ENCODE results near the gene SLC49A4. TPM values are rescaled to one million over a fixed set of nuclear protein-coding genes. Genes with fewer than 3 reads are reported as not detected.

SLC49A4 gene
- total and polyA plus RNA-seq, 2 of the 8 experiments (the other 6 are each of a cell fraction or from before 2014, with no cell fraction given): 9.5 to 10.2 TPM

DNA sequence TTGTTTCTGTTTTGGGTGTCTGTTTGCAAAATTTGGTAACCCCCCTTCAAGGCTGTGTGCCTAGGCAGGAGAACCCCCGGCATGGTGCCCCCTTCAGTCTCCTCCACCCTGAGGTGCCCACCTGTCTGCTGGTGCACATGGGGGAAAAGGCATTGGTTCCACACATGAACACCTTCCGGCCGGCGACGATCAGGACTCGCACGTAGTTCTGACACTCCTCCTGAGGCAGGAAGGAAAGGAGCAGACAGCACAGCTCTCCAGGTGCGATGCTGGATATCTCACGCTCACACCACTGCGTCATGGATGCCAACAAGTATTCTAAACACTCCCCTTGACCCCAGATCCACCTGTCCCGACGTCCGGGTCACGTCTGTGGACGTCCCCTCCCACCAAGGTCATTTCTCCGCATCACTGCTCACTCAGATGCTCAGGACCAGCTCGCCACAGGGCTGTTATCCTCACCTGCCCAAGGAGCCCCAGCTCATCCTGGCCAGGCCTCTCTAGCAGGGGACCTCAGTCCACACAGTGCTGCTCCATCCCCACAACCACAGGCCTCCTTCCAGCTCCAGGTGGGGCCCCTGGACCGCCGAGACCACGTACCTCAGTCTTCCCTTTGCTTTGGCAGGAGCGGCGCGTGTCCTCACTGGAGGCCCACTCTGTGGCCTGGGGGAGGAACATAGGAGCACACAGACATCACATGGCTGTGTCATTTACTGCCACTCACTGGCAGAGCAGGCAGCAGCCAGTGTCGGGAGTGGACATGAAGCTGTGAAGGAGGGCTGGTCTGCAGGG, 133.7 kb downstream of the SLC49A4 start:
- no peaks in the 10 kb centered on the region for H3K23me2 ChIP-seq (ENCODE audit: low read depth, low read length)
- no peak overlapping the region for H3K27ac ChIP-seq (ENCODE audit: low read depth, low read length)
- no peak overlapping the region for H2AFZ ChIP-seq (ENCODE audit: low read length)
- no peaks in the 10 kb centered on the region for H3K79me2 ChIP-seq (ENCODE audit: control insufficient read depth in 1 of 2, insufficient read depth in 2 of 2, low read length in 2 of 2)
- H3K79me1 ChIP-seq (ENCODE audit: low read depth, low read length): no peaks in the 10 kb centered on the region; the same call in 1 of the 2 replicates
- H4K8ac ChIP-seq (ENCODE audit: extremely low read depth, insufficient read depth, low read length): no peak overlapping the region
- ChIA-PET CTCF (ENCODE audit: partially characterized antibody) (interaction anchor here (0.7 to 1.5 kb wide), 7 partner anchors 9 to 103 kb away, joined by 3 to 8 read pairs (median 4); no protein-coding TSS in a partner anchor), POLR2A (ENCODE audit: partially characterized antibody) (no interaction called here)
- no peak overlapping the region for H2BK12ac ChIP-seq (ENCODE audit: low read depth, low read length)
- no peak overlapping the region for H2BK15ac ChIP-seq (ENCODE audit: low read length)
- no peaks in the 10 kb centered on the region for H3K9me3 ChIP-seq (ENCODE audit: insufficient read depth in 2 of 2, low read depth in 1 of 2, low read length in 1 of 2)
- no peak for FAIRE-seq
- no peak overlapping the region for H3K4ac ChIP-seq (replicated peaks; ENCODE audit: insufficient read length, low read depth, low read length)
- H3K23ac ChIP-seq (ENCODE audit: insufficient read length): no peak overlapping the region
- H3K18ac ChIP-seq (ENCODE audit: extremely low read depth, low read length): no peak overlapping the region; the same call in 1 of the 2 replicates
- H2AK5ac ChIP-seq (ENCODE audit: low read depth, low read length): no peak overlapping the region
- H4K91ac ChIP-seq (replicated peaks; ENCODE audit: insufficient read length, low read length): no peak overlapping the region
- H2BK5ac ChIP-seq (ENCODE audit: low read depth, low read length): no peak overlapping the region
- H3K4me2 ChIP-seq (ENCODE audit: insufficient read depth in 1 of 2, low read depth in 2 of 2, low read length in 2 of 2): no peak overlapping the region
- no peaks in the 10 kb centered on the region for H3K27me3 ChIP-seq (replicated peaks in 1 of 4; ENCODE audit: control insufficient read depth in 3 of 4, extremely low read depth in 1 of 4, insufficient read depth in 3 of 4, low read length in 3 of 4)
- no peak for DNase-seq (ENCODE audit: low read depth in 1 of 2, low spot score in 2 of 2)
- H2BK20ac ChIP-seq (ENCODE audit: low read length): no peak overlapping the region
- 91% methylated on average over 18 of the region's 24 CpGs; no CpG with 5 or more reads in 1 of the 2 experiments for WGBS, 2 experiments (ENCODE audit: extremely low coverage in 1 of 2, insufficient coverage in 1 of 2, insufficient read length in 1 of 2, insufficient replicate concordance in 2 of 2, low coverage in 1 of 2, low lambda C conversion rate in 2 of 2, missing lambda C conversion rate in 1 of 2)
- H3K14ac ChIP-seq (ENCODE audit: insufficient read length): no peak overlapping the region
- no peaks in the 10 kb centered on the region for H3K36me3 ChIP-seq (ENCODE audit: control insufficient read depth in 2 of 4, insufficient read depth in 4 of 4, low read length in 3 of 4)
- no peak overlapping the region for H3K56ac ChIP-seq (replicated peaks; ENCODE audit: insufficient read length, low read depth, low read length)
- no peak overlapping the region for H4K5ac ChIP-seq (ENCODE audit: insufficient read length, low read depth, low read length)
- H3K4me3 ChIP-seq (ENCODE audit: extremely low read depth in 1 of 4, insufficient read depth in 2 of 4, low read depth in 3 of 4, low read length in 4 of 4): no peak overlapping the region
- H4K20me1 ChIP-seq (replicated peaks in 1 of 2; ENCODE audit: control insufficient read depth in 1 of 2, insufficient read depth in 2 of 2, low read length in 2 of 2): no peaks in the 10 kb centered on the region
- no peak overlapping the region for H2BK120ac ChIP-seq (replicated peaks; ENCODE audit: low read depth, low read length)
- H3K4me1 ChIP-seq (replicated peaks in 1 of 4; ENCODE audit: control insufficient read depth in 3 of 4, insufficient read depth in 4 of 4, low read length in 3 of 4): no peaks in the 10 kb centered on the region
- H3K9ac ChIP-seq (replicated peaks in 1 of 4; ENCODE audit: extremely low read depth in 1 of 4, low read depth in 3 of 4, low read length in 3 of 4): no peak overlapping the region
- TF ChIP-seq NRF1 (IDR thresholded peaks at IDR 0.05; ENCODE audit: low read depth, low read length) (no peak), EP300 (IDR thresholded peaks at IDR 0.05; ENCODE audit: borderline replicate concordance in 1 of 2, low read depth in 2 of 2, low read length in 2 of 2) (no peak), HDAC2 (IDR thresholded peaks at IDR 0.05; ENCODE audit: borderline replicate concordance in 1 of 2, low read depth in 2 of 2, low read length in 2 of 2) (no peak), JUND (IDR thresholded peaks at IDR 0.05; ENCODE audit: low read length) (no peak), EZH2 (IDR thresholded peaks at IDR 0.05; ENCODE audit: low read depth, low read length, severe bottlenecking) (no peak), RAD21 (IDR thresholded peaks at IDR 0.05 in 1 of 2, conservative IDR thresholded peaks at IDR 0.05 in 1 of 2; ENCODE audit: low read depth in 2 of 2, low read length in 2 of 2) (no peak), BRCA1 (IDR thresholded peaks at IDR 0.05; ENCODE audit: low read depth, low read length) (no peak), JUN (IDR thresholded peaks at IDR 0.05; ENCODE audit: low read depth, low read length) (no peak), SP2 (IDR thresholded peaks at IDR 0.05; ENCODE audit: low read length) (no peak), TAF7 (optimal IDR thresholded peaks at IDR 0.05; ENCODE audit: borderline replicate concordance, low read depth, low read length) (no peak), TBP (IDR thresholded peaks at IDR 0.05; ENCODE audit: low read depth, low read length) (no peak), CBX8 (IDR thresholded peaks at IDR 0.05; ENCODE audit: borderline replicate concordance, low read depth, low read length) (no peak)

Measured in H1 (cell line).